RPMI8226 (cell line): ENCODE measurements around the gene SFI1.

Source experiments
- DNase-seq: peaks from one replicate; pipeline ENCODE4 v3.0.0-alpha.2; 2015

SFI1 gene

DNA sequence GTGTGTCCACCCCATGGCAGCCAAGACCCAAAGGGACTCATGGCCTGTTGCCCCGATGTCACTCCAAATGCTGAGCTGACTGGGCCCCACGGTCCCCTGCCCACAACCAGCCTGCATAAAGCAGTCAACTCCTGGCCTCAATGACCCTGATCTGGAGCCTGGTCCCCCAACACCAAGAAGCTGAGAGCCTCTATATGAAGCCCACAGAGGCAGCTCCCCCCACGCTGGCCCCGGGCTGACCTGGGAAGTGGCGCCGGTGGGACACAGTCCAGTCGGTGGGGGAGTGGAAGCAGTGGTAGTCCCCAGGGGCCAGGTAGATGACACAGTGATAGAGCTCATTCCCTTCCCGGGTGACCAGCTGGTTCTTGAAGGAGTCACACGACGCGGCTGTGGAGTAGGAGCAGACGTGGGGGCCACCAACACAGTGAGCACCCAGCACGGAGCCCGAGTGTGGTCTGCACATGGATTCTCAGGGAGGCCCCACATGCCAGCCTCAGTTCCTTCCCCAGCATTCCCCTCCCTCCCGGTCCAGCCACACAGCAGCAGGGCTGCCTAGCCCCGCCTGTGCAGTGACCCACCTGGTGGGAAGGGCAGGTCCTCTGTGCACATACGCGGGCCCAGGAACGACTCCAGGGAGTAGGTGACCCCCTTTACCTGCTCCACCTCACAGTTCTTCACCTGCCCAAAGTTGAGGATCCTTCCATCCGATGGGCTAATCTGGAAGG is 124.6 kb downstream of the SFI1 start:
- no peak for DNase-seq

DNA sequence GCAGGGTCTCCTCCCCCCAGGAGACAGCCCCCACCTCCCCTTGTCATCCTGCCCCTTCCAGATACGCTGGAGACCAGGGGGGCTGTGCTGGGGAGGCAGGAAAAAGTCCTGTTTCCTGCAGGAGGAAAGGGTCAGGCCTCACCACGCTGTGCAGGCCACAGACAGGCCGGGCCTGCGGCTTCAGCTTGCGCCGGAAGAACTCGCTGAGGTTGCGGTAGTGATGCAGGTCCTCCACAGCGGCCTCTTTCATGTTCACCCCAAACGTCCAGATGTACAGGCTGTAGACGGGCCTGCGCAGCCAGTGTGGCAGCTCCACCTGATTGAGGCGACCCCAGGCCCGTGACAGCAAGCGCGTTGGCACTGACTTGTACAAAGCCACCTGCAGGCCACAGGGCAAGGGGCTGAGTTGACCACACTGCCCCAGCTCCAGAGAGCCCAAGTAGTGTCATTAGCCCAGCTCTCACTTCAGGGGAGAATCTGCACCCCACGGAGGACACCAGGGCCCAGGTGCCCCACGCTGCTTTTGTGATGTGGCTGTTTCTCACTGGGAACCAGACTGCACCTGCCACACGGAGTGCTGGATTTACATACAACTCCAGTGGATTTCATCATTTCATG is 125.3 kb downstream of the SFI1 start:
- no peak for DNase-seq

DNA sequence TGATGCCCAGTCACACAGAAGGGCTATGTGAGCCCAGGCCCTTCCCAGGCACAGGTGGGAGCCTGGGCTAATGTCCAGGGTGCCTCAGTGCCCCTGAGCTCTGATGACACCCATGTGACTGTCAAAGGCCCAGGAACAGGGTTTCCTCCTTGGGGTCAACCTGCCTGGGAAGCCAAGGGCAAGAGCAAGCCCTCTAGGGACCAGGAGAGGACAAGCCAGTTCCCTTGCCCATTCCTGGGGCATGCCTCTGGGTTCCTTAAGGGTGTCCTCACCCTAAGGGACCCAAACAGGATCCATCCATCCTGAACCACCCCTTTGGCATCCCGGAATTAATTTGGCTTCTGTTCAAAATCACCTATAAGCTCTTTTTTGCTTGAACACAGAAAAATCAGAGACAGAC is 126.6 kb downstream of the SFI1 start:
- DNase-seq = no peak

DNA sequence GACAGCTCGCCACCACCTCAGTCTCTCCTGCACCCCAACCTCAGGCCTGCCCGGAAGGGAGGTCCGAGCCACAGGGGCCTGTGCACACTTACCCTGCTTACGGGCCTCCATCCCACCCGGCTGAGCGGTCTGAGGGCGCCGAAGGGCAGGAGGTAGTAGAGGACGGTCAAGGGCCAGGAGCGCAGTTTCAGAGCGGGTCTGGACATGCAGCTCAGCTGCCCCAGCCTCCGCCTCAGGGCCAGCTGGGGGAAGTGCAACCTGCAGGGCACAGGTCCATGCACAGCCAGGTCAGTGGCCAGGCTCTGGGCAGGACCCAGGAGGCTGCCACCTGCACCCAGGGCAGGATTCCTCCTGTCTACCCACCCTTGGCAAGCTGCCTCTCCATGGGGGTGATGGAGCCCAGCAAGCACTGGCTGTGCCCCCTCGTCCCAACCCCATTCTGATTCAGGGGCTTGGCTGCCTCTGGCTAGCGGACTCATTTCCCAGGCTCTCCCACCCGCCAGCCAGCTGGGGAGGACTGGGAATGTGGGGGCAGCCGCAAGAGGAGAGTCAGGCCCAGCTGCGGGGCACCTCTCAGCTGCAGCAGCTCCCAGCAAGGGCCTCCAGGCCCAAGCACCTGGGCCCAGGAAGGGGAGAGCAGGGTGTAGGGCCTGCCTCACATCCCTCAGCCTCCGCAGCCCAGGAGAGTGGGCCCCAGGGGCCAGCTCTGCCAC is 127.4 kb downstream of the SFI1 start:
- DNase-seq = no peak

DNA sequence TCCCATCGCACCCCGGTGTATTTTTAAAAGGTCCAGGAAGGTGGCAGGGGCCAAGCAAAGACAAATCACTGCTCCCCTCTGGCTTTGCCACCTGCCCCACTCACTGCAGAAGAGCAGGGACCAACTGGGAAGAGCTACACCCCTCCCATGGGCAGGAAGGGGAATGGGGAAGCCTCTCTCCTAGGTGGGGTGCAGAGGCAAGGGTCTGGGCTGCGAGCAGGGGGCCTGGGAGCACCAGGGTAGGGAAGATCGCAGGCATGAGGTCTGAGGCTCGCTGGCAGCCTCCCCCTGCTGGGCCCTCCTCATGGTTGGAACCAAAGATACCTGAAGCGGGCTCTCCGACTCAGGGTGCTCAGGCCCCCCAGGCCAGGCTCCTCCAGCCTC is 128.9 kb downstream of the SFI1 start:
- DNase-seq = no peak

DNA sequence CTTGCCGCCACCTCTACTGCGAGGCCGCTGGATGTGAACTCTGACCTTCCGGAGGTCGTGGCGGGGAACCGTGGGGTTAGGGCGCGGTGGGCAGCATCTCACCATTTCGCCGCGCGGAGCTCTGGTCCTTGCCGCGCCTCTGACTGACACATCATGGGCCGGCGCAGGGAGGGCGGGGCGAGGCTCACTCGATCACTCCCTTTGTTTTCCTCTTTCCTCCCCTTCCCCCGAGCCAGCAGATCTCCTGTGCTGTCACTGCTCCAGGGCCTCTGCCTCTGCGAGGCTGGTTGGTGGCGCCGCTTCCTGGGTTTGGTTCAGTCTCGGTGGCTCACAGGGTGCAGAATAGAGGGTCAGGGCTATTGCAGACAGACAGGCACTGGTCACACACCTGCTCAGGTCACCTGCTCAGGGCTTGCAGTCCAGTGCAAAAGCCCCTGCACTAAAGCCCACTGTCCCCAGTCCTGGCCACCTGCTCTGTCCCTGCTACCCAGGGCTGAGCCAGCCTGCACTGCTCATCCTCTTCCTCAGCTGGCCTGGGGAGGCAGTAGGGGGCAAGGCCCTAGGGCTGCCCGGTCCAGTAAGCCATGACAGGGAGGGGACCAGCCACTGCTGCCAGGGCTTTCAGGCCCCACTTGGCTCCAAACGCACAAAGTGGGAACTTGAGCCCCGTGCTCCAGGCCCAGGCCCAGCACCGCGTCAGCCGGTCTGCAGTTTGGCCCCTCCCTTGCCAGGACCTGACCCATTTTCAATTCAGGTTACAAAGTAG is 129.5 kb downstream of the SFI1 start:
- DNase-seq = no peak

DNA sequence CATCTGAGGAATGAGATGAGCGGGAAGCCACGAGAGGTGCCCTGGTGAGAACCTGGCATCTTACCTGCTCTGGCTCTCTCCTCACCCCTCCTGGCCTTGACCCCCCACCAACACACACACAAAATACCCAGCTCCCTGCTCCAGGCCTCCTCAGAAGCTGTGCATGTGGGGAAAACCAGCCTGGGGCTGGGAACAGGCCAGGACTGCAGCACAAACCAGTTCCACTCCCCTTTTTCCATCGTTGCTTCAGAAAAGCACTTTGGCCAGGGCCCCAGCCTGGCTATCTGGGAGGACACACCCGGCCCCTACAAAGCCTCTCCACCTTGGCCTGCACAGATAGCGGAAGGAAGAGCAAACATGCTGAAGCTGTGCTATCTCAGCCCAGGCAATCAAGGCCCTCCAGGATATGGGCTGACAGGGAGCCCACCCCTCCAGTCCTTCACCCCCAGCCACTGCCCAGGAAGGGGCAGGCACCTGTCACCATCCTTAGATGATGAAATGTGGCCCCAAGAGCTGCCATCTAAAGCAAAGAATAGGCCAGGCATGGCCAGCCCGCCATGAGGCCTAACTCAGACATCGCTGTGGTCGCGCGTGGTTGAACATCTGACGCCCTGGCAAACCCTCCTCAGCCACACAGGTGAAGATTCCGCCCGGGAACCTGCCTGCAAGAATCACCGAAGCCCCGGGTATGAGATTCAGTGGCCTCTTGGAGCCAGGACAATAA is 130.3 kb downstream of the SFI1 start:
- no peak for DNase-seq

DNA sequence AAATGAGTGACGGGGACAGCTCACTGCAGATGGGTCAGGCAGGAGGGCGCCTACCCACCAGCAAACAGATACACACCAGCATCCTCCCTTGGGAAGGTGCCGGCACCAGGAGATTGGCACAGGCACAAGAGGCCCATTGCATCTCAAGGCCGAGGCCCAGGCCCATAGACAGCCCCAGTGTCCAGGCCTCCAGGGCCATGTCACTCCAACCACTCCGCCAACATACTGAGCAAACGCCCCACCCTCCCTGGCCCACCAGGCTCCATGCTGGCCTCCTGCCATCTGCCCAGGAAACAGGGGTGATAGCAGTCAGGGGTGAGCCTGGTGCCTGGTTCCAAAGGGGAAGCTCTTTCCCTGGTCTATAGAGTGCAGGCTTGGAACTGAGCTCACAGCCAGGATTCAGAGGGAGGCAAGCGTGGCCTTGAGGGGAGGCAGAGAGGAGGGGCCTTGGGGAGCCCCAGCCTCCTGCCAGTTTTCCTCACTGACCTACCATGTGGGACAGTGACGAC is 130.9 kb downstream of the SFI1 start:
- DNase-seq = no peak

DNA sequence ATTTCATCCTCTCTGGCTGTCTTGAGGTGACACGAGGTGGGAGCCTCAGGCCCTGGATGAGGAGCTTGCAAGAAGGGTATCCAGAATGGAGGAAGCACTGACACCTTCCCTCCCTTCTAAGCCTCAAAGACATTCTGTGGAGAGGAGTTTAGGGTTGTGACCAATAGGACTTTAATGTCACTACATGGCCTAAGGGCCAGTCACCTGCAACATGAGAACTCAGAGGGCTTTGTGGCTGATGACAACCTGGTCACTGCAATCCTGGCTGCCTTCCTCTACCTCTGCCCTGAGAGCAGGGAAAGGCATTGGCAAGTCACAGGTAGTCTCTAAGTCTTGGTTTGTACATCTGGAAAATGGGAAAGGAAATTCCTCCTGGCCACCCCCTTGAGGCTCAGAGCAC is 132.0 kb downstream of the SFI1 start:
- no peak for DNase-seq

DNA sequence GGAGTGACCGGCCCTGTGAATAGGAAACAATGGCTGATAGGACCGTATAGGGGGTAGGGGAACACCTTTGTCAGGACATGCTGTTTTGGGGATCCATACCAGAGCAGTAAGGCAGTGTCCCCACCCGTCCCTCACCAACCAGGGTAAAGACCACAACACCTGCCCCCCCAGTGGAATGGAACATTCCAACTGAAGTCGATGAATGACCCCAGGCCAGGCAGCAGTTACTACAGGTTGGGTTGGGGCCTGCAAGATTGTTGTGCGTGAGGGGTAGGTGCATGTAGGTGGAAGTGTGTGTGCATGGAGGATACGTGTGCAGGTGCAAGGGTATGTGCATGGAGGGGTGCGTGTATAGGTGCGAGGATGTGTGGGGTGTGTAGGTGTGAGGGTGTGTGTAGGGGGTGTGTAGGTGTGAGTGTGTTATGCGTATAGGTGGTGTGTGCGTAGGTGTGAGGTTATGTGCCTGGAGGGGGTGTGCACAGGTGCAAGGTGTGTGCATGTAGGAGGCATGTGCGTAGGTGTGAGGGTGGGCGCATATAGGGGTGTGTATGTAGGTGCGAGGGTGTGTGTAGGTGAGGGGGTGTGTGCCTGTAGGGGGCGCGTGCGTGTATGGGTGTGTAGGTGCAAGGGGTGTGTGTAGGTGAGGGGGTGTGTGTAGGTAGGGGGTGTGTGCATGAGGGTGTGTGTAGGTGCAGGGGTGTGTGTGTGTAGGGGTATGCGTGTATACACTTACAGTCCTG is 132.8 kb downstream of the SFI1 start:
- DNase-seq = no peak

DNA sequence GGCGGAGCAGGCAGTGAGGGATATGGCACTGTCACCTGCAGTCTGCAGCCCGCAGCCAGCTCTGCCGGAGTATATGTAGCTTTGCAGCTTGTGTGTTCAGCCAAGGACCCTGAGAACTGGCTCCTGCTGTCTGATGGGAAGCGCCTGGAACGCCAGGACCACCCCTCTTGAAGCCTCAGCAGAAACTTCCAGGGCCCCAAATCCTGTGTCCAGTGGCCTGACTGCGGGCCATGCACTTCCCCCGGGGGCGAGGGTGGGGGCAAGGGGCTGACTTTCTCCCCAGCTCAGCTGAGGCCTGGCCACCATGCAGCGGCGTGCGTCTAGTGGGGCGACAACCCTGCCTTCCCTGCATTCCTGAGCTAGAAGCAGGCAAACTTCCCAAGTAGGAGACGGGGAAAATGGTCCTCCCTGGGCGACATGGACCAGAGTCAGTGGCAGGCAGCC is 133.4 kb downstream of the SFI1 start:
- DNase-seq = no peak

DNA sequence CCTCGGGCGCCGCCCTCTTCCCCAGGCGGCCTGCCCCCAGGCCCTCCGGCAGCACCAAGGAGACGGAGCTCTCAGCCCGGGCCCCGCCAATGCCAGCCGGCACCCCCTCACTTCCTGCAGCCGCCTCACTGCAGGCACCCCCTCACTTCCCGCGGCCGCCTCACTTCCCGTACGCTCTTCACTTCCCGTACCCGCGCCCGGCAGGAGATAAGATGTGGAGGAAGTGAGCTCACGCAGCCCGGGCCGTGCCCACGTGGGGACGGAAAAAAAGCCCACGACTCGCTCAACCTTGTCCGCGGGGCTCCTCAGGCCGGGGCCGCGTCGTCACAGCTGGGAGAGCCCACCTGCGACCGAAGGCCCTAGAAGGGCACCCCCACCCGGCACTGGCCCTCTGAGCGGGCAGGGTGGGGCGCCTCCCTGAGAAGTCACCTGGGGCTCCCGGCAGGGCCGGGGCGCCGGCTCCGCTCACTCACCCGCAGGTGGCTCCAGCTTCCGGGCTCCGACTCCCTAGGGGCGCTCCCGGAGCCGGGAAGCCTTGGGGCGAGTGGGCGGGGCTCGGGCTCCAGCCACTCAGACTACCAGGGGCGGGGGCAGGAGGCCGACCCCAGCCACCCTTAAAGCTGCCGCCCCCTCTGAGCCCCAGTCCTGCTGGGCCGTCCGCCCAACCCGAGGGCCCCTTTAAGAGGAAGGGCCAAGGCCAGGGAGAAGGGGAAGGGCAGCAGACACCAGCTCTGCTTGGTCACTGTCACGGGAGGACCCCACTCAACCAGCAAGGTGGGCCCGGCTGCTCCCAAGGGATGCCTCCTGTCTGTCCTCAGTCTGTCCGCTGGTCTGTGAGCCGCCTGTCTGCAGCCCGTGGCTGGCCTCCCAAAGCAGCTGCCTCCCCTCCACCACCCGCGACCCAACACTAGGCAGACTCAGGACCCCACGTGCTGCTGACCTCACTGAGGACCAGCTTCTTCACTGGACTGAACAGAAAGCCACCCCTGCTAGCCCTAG is 134.3 kb downstream of the SFI1 start:
- DNase-seq = peak; percentile 81

DNA sequence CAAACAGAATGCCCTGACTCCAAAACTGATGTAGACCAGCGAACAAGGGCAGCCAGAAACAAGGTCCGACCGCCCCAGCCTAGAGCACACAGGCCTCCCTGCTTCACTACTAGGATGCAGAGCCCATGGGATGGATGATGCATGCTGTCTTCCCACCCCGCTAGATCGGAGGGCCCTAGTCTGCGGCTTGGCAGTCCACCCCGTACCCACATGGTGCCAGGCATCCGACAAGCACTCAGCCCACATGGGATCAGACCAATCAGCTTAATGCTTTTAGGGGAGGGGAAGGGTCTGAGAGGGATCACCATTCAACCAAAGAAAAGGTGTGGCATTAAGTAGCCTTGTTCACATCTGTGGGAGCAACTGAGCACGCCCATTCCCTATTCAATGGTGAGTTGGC is 135.1 kb downstream of the SFI1 start:
- DNase-seq = no peak

DNA sequence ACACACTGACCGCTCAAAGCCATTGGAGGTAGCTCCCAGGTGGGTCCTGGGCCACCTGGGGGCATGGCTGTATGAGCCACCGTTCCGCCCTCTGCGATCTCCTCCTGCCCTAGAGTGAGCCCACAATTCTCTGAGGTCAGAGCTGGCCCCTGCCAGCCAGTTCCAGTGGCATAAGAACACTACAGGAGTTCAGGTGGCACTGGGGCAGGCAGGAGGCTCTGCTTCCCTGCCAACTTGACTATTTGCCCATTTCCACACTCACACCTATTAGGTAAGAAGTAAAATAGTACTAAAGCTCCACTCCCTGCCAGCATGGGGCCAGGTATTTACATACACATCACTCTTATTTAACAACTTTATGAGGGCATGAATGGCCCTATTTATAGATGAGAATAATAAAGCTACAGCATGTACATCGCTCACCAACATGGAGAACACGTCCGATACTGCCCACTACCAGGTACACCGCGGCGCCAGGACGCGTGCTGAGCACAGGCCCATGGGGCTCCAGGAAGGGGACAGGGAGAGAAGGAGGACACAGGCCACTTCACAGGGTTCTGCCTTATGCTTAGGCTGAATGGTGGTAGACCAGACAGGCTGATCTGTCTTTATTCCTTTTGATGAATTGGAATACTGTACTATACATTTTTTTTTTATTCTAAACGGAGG is 139.4 kb downstream of the SFI1 start:
- no peak for DNase-seq

DNA sequence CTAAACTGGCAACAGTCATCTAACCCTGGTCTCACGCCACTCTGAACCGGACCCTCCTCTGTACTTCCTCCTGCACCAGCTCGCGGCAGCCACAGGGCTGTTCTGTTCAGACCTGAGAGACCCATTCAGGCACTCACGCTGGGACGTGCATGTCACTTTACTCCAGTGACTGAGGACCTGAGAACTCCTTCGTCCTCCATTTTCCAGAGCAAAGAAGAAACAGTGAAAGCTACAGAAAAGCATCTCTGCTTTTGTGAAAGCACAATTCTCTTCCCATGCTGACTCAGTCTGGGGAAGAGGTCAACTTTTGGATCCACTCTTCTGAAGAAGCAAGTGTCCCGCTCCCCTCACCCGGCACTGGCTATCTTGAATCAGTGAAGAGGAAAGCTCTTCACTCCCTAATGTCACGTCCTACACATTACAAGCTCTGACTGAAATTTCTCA is 141.1 kb downstream of the SFI1 start:
- no peak for DNase-seq

DNA sequence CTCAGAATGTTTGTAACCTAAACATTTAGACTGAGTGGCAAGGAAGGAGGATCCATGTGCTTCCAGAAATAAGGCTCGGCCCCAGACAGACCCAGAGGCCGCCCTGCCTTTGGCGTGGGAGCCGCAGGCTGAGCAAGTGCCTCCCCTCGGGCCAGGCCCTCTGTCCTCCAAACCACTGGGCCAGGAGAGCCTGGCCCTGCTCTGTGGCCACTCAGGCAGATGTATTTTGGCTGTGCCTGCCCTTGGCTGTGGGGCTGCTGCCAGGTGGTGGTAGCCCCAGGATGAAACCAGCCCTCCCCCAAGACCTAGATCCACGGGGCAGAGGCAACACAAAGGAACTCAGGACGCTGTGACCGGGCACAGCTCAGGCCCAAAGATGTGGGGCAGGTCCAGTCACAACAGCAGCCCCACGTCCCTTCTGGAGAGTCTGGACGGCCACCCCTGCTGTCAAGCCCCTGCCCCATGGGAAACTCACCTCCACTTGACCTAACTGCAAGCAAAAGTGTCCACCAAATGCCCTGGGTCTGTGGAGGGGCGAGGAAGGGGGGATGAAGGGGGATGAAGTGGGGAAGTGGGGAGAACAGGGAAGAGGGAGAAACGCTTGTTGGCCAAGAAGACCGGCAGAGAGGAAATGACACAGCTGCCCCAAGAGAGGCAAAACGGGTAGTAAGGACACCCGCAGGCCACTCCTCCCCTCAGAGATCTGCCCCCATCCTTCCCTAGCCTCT is 141.7 kb downstream of the SFI1 start:
- DNase-seq = no peak

DNA sequence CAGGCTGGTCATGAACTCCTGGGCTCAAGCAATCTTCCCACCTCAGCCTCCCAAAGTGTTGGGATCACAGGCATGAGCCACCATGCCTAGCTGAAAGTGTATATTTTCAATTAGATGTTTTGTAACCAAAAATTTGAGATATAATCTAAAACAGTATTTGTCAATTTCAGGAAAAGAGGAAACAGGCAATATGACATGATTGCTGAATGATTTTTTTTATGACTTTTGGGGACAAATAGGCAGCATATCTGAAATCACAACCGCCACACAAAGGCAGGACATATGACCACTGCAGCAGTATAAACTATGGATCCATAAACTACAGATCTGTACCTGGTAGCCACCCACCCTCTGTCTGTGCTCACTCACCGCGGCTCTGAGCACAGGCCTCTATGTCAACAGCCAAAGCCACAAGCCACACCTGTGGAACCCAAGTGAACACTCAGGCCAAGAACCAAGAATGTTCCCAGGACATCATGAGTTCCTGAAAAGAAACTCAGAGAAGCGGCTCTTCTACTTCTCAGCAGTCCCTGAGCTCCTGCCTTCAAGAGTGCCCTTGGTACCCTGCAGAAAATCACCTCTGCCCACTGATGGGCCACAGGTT is 143.2 kb downstream of the SFI1 start:
- DNase-seq = no peak

DNA sequence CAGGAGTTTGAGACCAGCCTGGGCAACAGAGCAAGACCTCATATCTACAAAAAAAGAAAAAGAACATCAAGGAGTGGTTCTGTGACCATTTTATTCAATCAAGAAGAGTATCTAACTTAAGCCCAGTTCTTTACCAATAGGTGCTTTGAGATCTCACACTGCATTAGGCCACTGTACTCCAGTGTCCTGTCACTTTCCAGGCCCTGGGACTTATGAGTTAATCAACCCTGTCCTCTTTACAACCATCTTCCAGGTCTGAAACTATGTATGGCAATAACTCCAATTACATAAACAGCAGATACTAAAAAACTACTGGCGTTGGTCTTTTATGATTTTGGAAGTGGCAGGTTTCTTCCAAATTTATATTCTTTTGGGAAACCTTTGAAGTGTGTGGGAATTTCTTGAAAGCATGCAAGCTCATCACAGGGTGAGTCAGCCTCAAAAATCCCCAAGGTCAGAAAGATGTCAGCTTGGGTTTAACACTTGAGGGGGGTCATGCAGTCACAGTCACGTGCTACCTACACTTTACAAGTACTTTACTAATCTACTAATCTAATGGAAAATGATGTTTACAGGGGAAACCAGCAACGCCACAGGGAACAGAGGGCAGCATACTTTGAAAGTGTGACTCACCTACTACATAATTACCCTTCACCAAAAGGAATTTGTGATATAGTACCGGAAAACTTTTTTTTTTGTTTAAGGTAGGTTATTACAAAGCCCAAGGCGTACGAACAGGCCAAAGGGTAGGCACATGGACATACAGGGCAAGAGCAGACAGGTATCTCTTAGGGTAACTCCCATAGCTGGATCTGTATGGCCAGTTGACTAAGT is 150.1 kb downstream of the SFI1 start:
- no peak for DNase-seq
